GM18526 (cell line): ENCODE data around the gene PNLDC1.

ENCODE experiments used
- POLR2A ChIP-seq: IDR thresholded peaks from 3 replicates; pipeline ENCODE4 v1.6.1; 2011; ENCODE audit not compliant: insufficient read length; ENCODE audit errors: extremely low read depth

PNLDC1 gene

DNA sequence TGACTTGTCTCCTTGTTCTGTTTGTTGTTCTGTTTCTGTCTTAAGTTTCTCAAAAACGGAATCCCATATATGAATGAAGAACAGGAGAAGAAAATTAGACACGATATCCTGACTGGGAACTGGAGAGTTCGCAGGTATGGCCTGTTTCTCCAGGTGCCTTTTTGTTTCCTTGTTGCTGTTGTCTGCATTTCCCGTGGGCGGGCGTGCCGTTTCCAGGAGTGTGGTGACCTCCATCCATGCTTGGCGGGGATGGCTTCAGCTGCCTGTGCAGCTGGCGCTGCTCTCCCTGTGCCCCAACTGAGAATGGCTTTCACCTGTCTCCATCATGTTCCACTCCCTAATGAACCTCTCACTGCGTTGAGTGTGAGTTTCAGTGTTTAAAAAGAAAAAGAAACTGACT, 4.4 kb downstream of the PNLDC1 start:
- TF ChIP-seq POLR2A = no peak

GRCh38 chr6:159805440-159806020, 5.5 kb downstream of the PNLDC1 start:
- TF ChIP-seq POLR2A = no peak

- no peak for TF ChIP-seq POLR2A
These were observed 6.0 kb downstream of the PNLDC1 start for GRCh38 chr6:159806021-159806458.

GRCh38 chr6:159807150-159807858, 7.2 kb downstream of the PNLDC1 start:
- no peak for TF ChIP-seq POLR2A

DNA sequence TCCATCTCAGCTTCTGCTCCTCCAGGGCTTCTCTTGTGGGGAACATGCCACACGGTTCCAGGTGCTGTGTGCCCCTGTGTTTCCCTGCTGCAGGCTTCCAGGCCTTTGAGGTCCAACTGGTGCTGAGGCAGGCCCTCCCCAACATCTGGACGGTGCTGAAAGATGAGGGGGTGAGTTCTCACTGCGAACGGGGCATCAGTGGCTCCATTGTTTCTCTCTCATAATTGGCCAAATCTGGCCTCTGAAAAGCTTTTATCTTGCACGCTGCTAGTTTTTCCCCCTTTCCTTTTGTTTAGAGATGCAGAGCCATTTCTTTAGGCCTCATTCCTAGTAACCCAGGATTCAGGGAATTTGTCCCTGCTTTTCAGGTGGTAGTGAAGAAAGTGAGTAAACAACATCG, 8.6 kb downstream of the PNLDC1 start:
- TF ChIP-seq POLR2A = no peak

GRCh38 chr6:159809149-159809548, 9.1 kb downstream of the PNLDC1 start:
- no peak for TF ChIP-seq POLR2A

DNA sequence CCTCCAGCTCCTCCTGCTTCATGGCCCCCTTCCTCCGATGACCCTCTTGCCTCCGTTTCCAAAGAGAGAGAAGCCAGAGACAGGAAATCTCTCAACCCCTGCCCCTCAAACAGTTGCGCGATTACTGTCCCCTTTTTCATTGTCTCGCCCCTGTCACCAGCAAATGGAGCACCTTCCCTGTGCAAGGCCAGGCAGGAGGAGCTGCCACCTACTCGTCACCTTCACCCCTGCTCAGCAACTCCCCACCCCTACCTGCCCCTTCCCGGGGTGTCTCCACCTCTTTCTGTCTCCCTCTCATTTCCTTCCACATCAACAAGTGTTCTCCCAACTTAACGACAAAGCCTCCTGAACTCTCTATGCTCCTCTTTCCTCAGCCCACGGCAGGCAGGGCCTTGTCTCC, 13.7 kb downstream of the PNLDC1 start:
- no peak for TF ChIP-seq POLR2A

GRCh38 chr6:159815410-159815809, 15.3 kb downstream of the PNLDC1 start:
- TF ChIP-seq POLR2A = no peak

GRCh38 chr6:159817951-159818739, 18.1 kb downstream of the PNLDC1 start:
- TF ChIP-seq POLR2A = no peak

DNA sequence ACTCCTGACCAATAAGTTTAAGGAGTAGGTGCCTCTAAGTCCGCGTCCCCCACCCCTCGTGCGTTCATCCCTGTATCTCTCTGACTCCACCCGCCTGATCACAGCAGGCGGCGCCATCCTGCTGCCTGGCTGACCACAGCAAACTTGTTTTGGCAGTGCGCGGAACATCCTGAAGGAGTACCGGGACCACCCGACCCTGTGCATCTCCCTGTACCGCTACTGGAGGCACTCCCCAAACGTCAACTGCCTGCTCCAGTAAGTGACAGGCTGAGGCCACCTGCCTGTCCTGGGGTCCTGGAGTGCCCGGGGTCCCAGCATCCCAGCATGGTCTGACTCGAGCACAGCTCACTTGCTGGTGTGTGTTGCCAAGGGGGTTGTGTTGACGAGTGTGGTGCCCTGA, 19.0 kb downstream of the PNLDC1 start:
- no peak for TF ChIP-seq POLR2A

GRCh38 chr6:159819932-159820640, 20.0 kb downstream of the PNLDC1 start:
- TF ChIP-seq POLR2A = no peak

- TF ChIP-seq POLR2A = no peak
These were observed 21.0 kb downstream of the PNLDC1 start for GRCh38 chr6:159821122-159821521.

GRCh38 chr6:159821726-159822125, 21.6 kb downstream of the PNLDC1 start:
- TF ChIP-seq POLR2A = no peak

DNA sequence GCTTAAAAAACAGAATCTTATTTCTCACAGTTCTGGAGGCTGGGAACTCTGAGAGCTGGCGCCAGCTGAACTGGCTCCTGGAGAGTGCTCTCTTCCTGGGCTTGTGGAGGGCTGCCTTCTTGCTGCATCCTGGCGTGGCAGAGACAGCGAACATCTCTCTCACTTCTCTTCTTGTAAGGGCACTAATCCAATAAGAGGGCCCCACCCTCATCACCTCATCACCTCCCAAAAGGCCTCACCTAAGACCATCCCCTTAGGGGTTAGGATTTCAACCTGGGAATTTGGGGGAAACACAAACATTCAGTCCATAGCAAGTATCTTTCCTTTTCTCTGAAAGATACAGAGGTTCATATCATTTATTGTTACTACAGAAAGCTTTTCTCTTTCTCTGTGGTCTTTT, 23.9 kb downstream of the PNLDC1 start:
- TF ChIP-seq POLR2A = no peak

- no peak for TF ChIP-seq POLR2A
These were observed 25.9 kb downstream of the PNLDC1 start for GRCh38 chr6:159826004-159826403.

DNA sequence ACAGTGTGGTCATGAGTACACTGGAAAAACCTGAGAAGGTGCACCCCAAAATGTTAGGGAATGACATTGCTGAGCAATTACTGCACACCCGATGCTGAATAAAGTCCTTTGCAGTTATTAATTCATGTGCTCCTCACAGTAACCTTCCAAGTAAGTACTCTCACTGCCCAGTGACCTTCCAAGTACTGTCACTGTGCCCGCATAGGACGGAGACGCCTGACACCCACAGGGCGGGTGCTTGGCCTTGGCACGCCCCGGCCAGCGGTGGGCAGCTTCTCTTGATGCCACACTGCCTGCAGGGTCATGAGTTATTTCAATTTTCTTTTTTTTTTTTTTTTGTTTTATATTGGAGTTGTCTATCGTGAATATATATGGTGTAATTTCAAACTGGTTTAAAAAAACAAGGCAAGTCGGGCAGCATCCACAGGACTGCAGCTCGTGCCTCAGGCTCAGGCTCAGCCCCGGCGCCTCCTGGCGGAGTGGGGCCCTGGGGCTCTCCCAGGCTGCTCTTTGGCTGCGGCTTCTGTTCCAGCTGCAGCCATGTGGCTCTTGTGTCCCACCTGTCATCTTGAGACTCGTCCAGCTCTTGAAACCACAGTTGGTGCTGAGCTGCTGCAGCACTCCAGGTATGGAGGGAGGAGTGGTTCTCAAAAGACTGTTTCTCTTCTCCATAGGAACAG, 27.0 kb downstream of the PNLDC1 start:
- no peak for TF ChIP-seq POLR2A

DNA sequence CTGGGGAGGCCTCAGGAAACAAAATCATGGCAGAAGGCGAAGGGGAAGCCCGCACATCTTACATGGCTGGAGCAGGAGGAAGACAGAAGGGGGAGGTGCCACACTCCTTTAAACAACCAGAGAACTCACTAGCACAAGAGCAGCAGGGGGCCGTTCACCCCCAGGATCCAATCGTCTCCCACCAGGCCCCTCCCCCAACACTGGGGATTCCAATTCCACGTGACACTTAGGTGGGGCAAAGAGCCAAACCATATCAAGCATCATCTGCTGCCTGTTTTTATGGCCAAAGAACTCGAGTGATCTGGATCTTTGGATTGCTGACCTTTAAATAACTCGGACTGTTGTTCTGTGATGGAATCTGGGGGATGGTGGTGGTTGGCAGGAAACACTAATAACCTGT, 28.0 kb downstream of the PNLDC1 start:
- no peak for TF ChIP-seq POLR2A
